Erythroblast (primary cell): ENCODE measurements around the gene CLTB.

Experiments
- GATA1 ChIP-seq: IDR thresholded peaks from 2 replicates; pipeline ENCODE4 v1.6.1; 2011; ENCODE audit warnings: low read depth, mild to moderate bottlenecking, control low read depth, low read length, moderate library complexity
- POLR2A ChIP-seq: IDR thresholded peaks from 2 replicates; pipeline ENCODE4 v1.6.1; 2011; ENCODE audit warnings: mild to moderate bottlenecking, low read length

- TF ChIP-seq POLR2A = no peak
- no peak for TF ChIP-seq GATA1
Observed at GRCh38 chr5:176365351-176366231, 50.7 kb downstream of the CLTB start, which contains the start of gene ARL10.
